Measurements from ENCODE around the gene EXOC6. TPM values are rescaled to one million over a fixed set of nuclear protein-coding genes. Genes with fewer than 3 reads are reported as not detected.

EXOC6 gene
- total and polyA plus RNA-seq, 9 donors = 6.2 to 12.8 (median 9.7) TPM

DNA sequence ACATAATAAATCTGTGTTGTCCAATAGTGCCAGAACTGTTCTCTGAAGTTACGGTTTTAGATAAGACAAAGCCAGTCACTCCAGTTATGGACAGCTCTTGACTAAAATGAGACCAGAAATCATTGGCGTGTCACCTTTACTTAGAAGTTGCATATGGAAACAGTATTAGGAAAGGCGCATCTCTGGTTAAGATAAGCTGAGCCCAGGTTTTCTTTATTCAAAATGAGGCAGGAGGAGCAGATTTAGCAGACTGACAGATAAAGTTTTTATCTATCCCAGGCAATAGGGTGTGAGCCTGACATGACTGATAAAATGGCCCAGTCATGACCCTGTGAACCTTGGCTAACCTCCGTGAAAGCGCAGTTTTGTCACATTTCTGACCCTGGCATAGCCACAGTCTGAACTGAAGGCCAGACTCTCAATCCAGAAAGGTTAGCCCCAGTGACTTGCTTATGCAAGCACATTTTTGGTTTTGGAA lies 229.6 kb downstream of the EXOC6 start:
- Histone ChIP-seq H3K27ac (no peak overlapping the region), H3K4me1 (ENCODE audit: insufficient read depth) (peaks cover 7% of the 10 kb centered on the region), H3K36me3 (no peaks in the 10 kb centered on the region), H3K4me3 (no peak overlapping the region), H3K27me3 (no peaks in the 10 kb centered on the region), H3K9me3 (no peaks in the 10 kb centered on the region)
- TF ChIP-seq POLR2A (IDR thresholded peaks at IDR 0.05) = no peak
- TF ChIP-seq EP300 (IDR thresholded peaks at IDR 0.05) = no peak
- intact Hi-C loops (cut with DNase I) = no loop called here
- no peak for DNase-seq
- 85 to 93% (median 85%) methylated on average over 5 of the region's 5 CpGs for WGBS, 3 donors

DNA sequence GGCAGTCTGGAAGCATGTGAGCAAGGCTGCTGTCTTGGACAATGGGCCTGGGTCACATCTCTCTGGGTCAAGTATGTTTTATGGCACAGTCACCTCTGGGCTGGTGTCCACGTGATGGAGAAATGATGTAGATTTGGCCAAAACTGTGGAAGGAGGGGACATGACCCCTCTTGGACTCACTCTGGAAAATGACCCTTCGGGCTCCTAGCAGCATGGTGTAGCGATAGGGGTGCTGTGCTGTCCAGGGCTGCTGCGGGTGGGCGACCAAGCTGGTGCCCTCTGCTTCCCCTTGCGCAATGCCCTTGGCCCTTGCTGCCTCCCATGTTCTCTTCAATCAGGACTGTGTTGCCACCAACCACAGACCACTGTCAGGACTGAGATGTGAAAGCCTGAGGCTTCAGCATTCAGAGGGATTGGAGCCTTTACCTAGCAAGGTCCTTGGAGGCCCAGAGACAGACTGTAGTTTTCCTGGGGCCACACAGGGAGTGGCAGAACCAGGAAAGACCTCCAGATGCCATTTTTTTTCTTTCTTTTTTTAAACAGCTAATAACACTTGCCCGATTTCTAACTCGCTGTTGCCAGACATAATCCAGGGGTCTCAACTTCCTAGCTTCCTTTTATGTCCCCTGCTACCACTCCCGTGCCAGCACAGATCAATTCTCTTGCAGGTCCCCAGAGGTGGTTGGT lies 231.5 kb downstream of the EXOC6 start:
- DNase-seq = no peak
- no peak for TF ChIP-seq EP300 (IDR thresholded peaks at IDR 0.05)
- Histone ChIP-seq H3K27ac (no peak overlapping the region), H3K9me3 (no peaks in the 10 kb centered on the region), H3K27me3 (no peaks in the 10 kb centered on the region), H3K4me3 (no peak overlapping the region), H3K36me3 (no peaks in the 10 kb centered on the region), H3K4me1 (ENCODE audit: insufficient read depth) (peaks cover 2% of the 10 kb centered on the region)
- 44 to 56% (median 54%) methylated on average over 9 of the region's 9 CpGs for WGBS, 3 donors
- intact Hi-C loops (cut with DNase I) = loop anchor here in 3 of 4 donors (5.0 to 10.0 kb wide), 3 partner anchors 205 to 275 kb away; no protein-coding TSS in a partner anchor

DNA sequence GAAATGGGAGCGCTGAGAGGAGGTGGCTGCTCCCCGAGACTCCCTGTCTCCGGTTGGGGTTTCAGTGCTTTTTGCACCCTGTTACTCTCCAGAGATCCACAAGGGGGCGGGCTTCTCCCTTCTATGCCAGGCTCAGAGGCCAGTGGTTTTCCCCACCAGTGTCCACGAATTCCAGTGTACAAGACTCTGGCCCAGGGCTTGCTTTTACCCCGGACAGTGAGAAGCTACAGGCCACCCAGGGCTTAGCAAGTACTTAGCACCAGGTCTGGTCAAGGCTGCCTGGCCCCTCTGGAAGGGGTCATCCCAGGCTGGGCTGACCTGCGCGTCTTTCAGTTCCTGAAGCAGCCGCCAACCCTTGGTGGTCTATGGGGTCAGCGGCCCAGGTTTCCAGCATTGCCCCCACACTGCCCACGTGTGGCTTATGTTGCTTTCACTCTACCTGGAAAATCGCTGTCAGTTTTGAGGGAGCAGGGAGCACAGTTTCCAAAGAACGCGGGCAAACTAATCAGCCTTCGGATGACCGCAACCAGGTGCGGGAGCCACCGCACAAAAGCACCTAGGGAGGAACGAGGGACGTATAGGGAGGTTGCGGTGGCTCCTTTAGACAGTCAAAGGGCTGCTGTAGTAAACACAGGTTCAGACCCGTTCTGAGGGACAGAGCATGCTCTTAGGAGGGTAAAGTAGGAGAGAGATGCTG lies 232.2 kb downstream of the EXOC6 start:
- no peaks in the 10 kb centered on the region for H3K27me3 ChIP-seq
- no peak overlapping the region for H3K4me3 ChIP-seq
- H3K27ac ChIP-seq = no peak overlapping the region
- 55 to 59% (median 56%) methylated on average over 22 of the region's 22 CpGs for WGBS, 3 donors
- no peak for TF ChIP-seq POLR2A (IDR thresholded peaks at IDR 0.05)
- TF ChIP-seq, protein P1, sequence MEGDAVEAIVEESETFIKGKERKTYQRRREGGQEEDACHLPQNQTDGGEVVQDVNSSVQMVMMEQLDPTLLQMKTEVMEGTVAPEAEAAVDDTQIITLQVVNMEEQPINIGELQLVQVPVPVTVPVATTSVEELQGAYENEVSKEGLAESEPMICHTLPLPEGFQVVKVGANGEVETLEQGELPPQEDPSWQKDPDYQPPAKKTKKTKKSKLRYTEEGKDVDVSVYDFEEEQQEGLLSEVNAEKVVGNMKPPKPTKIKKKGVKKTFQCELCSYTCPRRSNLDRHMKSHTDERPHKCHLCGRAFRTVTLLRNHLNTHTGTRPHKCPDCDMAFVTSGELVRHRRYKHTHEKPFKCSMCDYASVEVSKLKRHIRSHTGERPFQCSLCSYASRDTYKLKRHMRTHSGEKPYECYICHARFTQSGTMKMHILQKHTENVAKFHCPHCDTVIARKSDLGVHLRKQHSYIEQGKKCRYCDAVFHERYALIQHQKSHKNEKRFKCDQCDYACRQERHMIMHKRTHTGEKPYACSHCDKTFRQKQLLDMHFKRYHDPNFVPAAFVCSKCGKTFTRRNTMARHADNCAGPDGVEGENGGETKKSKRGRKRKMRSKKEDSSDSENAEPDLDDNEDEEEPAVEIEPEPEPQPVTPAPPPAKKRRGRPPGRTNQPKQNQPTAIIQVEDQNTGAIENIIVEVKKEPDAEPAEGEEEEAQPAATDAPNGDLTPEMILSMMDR (IDR thresholded peaks at IDR 0.05) = peak; percentile 28 to 58 (median 37)
- peak in 3 of 5 donors; percentile 22 to 52 (median 29) for DNase-seq
- no peaks in the 10 kb centered on the region for H3K36me3 ChIP-seq
- no peaks in the 10 kb centered on the region for H3K9me3 ChIP-seq
- intact Hi-C loops (cut with DNase I) = loop anchor here in 3 of 4 donors (5.0 to 10.0 kb wide), 3 partner anchors 204 to 274 kb away; no protein-coding TSS in a partner anchor
- H3K4me1 ChIP-seq (ENCODE audit: insufficient read depth) = no peaks in the 10 kb centered on the region

DNA sequence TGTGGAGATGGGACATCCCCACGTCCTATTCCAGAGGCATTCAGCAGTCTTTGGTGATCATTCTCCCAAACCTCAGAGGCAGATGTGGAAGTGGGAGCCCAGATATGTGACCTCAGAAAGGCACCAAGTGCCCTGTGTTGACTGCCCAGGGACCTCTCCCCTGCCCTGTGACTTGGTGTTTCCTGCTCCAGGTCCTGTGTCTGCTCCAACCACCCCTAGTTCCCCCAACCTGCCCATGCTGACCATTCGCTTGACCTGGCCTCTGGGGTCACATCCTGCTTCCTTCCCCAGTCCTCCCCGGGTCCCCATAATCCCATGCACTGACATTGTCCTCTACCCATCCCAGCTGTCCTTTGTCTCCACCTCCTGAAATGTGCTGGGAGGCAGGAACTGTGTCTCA lies 233.0 kb downstream of the EXOC6 start:
- Histone ChIP-seq H3K4me3 (no peak overlapping the region), H3K4me1 (ENCODE audit: insufficient read depth) (no peaks in the 10 kb centered on the region), H3K27me3 (no peaks in the 10 kb centered on the region), H3K9me3 (no peaks in the 10 kb centered on the region), H3K27ac (no peak overlapping the region), H3K36me3 (no peaks in the 10 kb centered on the region)
- no peak for TF ChIP-seq POLR2A (IDR thresholded peaks at IDR 0.05)
- TF ChIP-seq, protein P1 (IDR thresholded peaks at IDR 0.05) = no peak
- TF ChIP-seq EP300 (IDR thresholded peaks at IDR 0.05) = no peak
- no peak for DNase-seq
- WGBS, 3 donors = 72 to 83% (median 75%) methylated on average over 3 of the region's 3 CpGs
- intact Hi-C loops (cut with DNase I) = loop anchor here in 3 of 4 donors (5.0 to 10.0 kb wide), 3 partner anchors 203 to 273 kb away; no protein-coding TSS in a partner anchor

DNA sequence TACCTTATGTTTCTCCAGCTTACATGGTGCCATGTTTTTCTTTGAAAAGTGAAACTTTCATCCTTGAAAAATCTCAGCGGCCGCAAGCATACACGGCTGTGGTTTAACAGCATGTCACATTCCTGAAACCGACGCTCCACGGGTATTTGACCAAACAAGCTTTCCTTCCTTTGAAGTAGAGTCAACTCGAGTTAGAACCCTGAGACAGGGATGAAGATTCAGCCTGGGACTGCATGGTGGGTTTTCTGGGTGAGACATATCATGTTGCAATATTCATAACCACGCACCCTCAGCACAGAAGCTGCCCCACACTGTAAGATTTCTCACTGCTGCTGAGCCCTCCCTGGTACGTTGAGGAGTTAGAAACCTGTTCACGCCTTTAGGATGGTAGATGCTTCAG lies 233.5 kb downstream of the EXOC6 start:
- Histone ChIP-seq H3K4me3 (no peak overlapping the region), H3K9me3 (no peaks in the 10 kb centered on the region), H3K27me3 (no peaks in the 10 kb centered on the region), H3K4me1 (ENCODE audit: insufficient read depth) (no peaks in the 10 kb centered on the region), H3K27ac (no peak overlapping the region), H3K36me3 (no peaks in the 10 kb centered on the region)
- 50 to 75% (median 62%) methylated on average over 10 of the region's 10 CpGs for whole genome bisulfite sequencing, 3 donors
- intact Hi-C loops (cut with DNase I) = loop anchor here in 3 of 4 donors (5.0 to 10.0 kb wide), 3 partner anchors 203 to 273 kb away; no protein-coding TSS in a partner anchor
- TF ChIP-seq, protein P1 (IDR thresholded peaks at IDR 0.05) = no peak
- TF ChIP-seq EP300 (IDR thresholded peaks at IDR 0.05) (no peak), POLR2A (IDR thresholded peaks at IDR 0.05) (no peak)
- DNase-seq = no peak
